ENCODE data around the gene SEC63. TPM values are rescaled to one million over a fixed set of nuclear protein-coding genes. Genes with fewer than 3 reads are reported as not detected.

The SEC63 gene
- total RNA-seq, 1 experiment from 2014 or later = 97.6 TPM

DNA sequence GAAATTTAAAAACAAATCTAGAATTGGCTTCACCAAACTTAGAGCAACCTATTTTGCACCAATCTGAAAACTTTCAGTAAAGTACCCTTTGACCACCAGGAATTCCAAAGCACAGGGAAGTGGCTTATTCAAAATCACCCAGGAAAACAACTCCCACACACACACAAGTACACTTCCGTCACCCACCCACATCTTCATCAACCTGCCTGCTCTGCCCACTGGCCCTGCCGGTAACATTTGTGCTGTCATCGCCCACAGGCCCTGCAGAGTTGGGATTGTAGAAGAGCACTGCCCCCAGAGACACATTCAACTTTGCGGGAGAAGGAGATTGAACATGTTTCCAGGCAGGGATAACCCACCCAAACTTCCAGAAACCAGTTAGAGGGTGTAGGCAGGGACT, 114.6 kb downstream of the SEC63 start:
- no peaks in the 10 kb centered on the region for H3K9me3 Mint-ChIP-seq
- H3K27ac Mint-ChIP-seq = no peak overlapping the region
- peaks cover 12% of the 10 kb centered on the region for H3K27me3 Mint-ChIP-seq (ENCODE audit: low read depth)
- H3K4me3 Mint-ChIP-seq = no peak overlapping the region
- DNase-seq (ENCODE audit: low spot score) (no peak), ATAC-seq (no peak)
- H3K4me1 Mint-ChIP-seq = peaks cover 7% of the 10 kb centered on the region
- TF ChIP-seq ZNF263 (CRISPR knock-in tag; IDR thresholded peaks at IDR 0.05; ENCODE audit: low read depth) = no peak
- no peak for TF ChIP-seq GRHL2 (CRISPR knock-in tag; IDR thresholded peaks at IDR 0.05; ENCODE audit: insufficient replicate concordance, severe bottlenecking)
- no peak for TF ChIP-seq NFATC4 (CRISPR knock-in tag; IDR thresholded peaks at IDR 0.05)
- TF ChIP-seq, protein P1, sequence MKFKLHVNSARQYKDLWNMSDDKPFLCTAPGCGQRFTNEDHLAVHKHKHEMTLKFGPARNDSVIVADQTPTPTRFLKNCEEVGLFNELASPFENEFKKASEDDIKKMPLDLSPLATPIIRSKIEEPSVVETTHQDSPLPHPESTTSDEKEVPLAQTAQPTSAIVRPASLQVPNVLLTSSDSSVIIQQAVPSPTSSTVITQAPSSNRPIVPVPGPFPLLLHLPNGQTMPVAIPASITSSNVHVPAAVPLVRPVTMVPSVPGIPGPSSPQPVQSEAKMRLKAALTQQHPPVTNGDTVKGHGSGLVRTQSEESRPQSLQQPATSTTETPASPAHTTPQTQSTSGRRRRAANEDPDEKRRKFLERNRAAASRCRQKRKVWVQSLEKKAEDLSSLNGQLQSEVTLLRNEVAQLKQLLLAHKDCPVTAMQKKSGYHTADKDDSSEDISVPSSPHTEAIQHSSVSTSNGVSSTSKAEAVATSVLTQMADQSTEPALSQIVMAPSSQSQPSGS (CRISPR knock-in tag; IDR thresholded peaks at IDR 0.05; ENCODE audit: borderline replicate concordance, low read depth) = no peak
- no peak for TF ChIP-seq FOXJ3 (CRISPR knock-in tag; IDR thresholded peaks at IDR 0.05; ENCODE audit: borderline replicate concordance)
- TF ChIP-seq, protein P2, sequence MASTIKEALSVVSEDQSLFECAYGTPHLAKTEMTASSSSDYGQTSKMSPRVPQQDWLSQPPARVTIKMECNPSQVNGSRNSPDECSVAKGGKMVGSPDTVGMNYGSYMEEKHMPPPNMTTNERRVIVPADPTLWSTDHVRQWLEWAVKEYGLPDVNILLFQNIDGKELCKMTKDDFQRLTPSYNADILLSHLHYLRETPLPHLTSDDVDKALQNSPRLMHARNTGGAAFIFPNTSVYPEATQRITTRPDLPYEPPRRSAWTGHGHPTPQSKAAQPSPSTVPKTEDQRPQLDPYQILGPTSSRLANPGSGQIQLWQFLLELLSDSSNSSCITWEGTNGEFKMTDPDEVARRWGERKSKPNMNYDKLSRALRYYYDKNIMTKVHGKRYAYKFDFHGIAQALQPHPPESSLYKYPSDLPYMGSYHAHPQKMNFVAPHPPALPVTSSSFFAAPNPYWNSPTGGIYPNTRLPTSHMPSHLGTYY (CRISPR knock-in tag; IDR thresholded peaks at IDR 0.05) = no peak
- TF ChIP-seq, protein P3, sequence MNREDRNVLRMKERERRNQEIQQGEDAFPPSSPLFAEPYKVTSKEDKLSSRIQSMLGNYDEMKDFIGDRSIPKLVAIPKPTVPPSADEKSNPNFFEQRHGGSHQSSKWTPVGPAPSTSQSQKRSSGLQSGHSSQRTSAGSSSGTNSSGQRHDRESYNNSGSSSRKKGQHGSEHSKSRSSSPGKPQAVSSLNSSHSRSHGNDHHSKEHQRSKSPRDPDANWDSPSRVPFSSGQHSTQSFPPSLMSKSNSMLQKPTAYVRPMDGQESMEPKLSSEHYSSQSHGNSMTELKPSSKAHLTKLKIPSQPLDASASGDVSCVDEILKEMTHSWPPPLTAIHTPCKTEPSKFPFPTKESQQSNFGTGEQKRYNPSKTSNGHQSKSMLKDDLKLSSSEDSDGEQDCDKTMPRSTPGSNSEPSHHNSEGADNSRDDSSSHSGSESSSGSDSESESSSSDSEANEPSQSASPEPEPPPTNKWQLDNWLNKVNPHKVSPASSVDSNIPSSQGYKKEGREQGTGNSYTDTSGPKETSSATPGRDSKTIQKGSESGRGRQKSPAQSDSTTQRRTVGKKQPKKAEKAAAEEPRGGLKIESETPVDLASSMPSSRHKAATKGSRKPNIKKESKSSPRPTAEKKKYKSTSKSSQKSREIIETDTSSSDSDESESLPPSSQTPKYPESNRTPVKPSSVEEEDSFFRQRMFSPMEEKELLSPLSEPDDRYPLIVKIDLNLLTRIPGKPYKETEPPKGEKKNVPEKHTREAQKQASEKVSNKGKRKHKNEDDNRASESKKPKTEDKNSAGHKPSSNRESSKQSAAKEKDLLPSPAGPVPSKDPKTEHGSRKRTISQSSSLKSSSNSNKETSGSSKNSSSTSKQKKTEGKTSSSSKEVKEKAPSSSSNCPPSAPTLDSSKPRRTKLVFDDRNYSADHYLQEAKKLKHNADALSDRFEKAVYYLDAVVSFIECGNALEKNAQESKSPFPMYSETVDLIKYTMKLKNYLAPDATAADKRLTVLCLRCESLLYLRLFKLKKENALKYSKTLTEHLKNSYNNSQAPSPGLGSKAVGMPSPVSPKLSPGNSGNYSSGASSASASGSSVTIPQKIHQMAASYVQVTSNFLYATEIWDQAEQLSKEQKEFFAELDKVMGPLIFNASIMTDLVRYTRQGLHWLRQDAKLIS (CRISPR knock-in tag; IDR thresholded peaks at IDR 0.05; ENCODE audit: borderline replicate concordance) = no peak
- TF ChIP-seq, protein P4, sequence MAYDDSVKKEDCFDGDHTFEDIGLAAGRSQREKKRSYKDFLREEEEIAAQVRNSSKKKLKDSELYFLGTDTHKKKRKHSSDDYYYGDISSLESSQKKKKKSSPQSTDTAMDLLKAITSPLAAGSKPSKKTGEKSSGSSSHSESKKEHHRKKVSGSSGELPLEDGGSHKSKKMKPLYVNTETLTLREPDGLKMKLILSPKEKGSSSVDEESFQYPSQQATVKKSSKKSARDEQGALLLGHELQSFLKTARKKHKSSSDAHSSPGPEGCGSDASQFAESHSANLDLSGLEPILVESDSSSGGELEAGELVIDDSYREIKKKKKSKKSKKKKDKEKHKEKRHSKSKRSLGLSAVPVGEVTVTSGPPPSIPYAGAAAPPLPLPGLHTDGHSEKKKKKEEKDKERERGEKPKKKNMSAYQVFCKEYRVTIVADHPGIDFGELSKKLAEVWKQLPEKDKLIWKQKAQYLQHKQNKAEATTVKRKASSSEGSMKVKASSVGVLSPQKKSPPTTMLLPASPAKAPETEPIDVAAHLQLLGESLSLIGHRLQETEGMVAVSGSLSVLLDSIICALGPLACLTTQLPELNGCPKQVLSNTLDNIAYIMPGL (CRISPR knock-in tag; IDR thresholded peaks at IDR 0.05) = no peak
- TF ChIP-seq, protein P5, sequence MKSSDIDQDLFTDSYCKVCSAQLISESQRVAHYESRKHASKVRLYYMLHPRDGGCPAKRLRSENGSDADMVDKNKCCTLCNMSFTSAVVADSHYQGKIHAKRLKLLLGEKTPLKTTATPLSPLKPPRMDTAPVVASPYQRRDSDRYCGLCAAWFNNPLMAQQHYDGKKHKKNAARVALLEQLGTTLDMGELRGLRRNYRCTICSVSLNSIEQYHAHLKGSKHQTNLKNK (CRISPR knock-in tag; IDR thresholded peaks at IDR 0.05) = no peak
- TF ChIP-seq NFE2L1 (CRISPR knock-in tag; IDR thresholded peaks at IDR 0.05) = no peak
- TF ChIP-seq ZNF138 (CRISPR knock-in tag; conservative IDR thresholded peaks at IDR 0.05) = no peak
- TF ChIP-seq, protein P6, sequence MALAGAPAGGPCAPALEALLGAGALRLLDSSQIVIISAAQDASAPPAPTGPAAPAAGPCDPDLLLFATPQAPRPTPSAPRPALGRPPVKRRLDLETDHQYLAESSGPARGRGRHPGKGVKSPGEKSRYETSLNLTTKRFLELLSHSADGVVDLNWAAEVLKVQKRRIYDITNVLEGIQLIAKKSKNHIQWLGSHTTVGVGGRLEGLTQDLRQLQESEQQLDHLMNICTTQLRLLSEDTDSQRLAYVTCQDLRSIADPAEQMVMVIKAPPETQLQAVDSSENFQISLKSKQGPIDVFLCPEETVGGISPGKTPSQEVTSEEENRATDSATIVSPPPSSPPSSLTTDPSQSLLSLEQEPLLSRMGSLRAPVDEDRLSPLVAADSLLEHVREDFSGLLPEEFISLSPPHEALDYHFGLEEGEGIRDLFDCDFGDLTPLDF (CRISPR knock-in tag; IDR thresholded peaks at IDR 0.05) = no peak
- TF ChIP-seq SMAD3 (CRISPR knock-in tag; IDR thresholded peaks at IDR 0.05; ENCODE audit: borderline replicate concordance) = no peak
- no peak for TF ChIP-seq ATF1 (CRISPR knock-in tag; IDR thresholded peaks at IDR 0.05)
- TF ChIP-seq, protein P7, sequence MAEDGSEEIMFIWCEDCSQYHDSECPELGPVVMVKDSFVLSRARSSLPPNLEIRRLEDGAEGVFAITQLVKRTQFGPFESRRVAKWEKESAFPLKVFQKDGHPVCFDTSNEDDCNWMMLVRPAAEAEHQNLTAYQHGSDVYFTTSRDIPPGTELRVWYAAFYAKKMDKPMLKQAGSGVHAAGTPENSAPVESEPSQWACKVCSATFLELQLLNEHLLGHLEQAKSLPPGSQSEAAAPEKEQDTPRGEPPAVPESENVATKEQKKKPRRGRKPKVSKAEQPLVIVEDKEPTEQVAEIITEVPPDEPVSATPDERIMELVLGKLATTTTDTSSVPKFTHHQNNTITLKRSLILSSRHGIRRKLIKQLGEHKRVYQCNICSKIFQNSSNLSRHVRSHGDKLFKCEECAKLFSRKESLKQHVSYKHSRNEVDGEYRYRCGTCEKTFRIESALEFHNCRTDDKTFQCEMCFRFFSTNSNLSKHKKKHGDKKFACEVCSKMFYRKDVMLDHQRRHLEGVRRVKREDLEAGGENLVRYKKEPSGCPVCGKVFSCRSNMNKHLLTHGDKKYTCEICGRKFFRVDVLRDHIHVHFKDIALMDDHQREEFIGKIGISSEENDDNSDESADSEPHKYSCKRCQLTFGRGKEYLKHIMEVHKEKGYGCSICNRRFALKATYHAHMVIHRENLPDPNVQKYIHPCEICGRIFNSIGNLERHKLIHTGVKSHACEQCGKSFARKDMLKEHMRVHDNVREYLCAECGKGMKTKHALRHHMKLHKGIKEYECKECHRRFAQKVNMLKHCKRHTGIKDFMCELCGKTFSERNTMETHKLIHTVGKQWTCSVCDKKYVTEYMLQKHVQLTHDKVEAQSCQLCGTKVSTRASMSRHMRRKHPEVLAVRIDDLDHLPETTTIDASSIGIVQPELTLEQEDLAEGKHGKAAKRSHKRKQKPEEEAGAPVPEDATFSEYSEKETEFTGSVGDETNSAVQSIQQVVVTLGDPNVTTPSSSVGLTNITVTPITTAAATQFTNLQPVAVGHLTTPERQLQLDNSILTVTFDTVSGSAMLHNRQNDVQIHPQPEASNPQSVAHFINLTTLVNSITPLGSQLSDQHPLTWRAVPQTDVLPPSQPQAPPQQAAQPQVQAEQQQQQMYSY (CRISPR knock-in tag; IDR thresholded peaks at IDR 0.05) = no peak
- ChIA-PET CTCF (no interaction called here), POLR2A (no interaction called here)
- no peaks in the 10 kb centered on the region for H3K36me3 Mint-ChIP-seq
